Aorta (tissue), 5 donors: ENCODE results near the gene ANAPC5. TPM values are rescaled to one million over a fixed set of nuclear protein-coding genes. Genes with fewer than 3 reads are reported as not detected.

ENCODE experiments used
- ATAC-seq: fragments of 200-7000 bp; cut with Tn5 transposase; one replicate; pipeline ENCODE4 v1.9.1; 2022; ENCODE audit warnings: moderate library complexity; ENCODE audit not compliant: low FRiP score
- DNase-seq, 2 donors: peaks; one replicate each; pipeline ENCODE4 v3.0.0-alpha.2; 2020
- H3K27ac ChIP-seq, 2 donors: one replicate each; pipeline ENCODE4 v1.5.1; 2013; ENCODE audit warnings: low read length in 2 of 2, mild to moderate bottlenecking in 2 of 2, moderate library complexity in 2 of 2, control low read depth in 1 of 2, inconsistent platforms in 1 of 2, low read depth in 1 of 2
- H3K27me3 ChIP-seq, 2 donors: one replicate each; pipeline ENCODE4 v1.6.1; 2013; ENCODE audit warnings: control low read depth in 1 of 2, low read length in 1 of 2, mild to moderate bottlenecking in 1 of 2, moderate library complexity in 1 of 2; ENCODE audit not compliant: insufficient read depth in 2 of 2, control insufficient read depth in 1 of 2
- H3K36me3 ChIP-seq, 2 donors: one replicate each; pipeline ENCODE4 v1.6.1; 2013; ENCODE audit warnings: control low read depth in 1 of 2, low read length in 1 of 2, mild to moderate bottlenecking in 1 of 2; ENCODE audit not compliant: insufficient read depth in 2 of 2, control insufficient read depth in 1 of 2
- H3K4me1 ChIP-seq, 2 donors: one replicate each; pipeline ENCODE4 v1.6.1; 2013; ENCODE audit warnings: low read length in 2 of 2, control low read depth in 1 of 2, mild to moderate bottlenecking in 1 of 2, moderate library complexity in 1 of 2; ENCODE audit not compliant: insufficient read depth in 2 of 2, control insufficient read depth in 1 of 2
- H3K4me3 ChIP-seq, 2 donors: one replicate each; pipeline ENCODE4 v1.5.1; 2013; ENCODE audit warnings: low read length in 2 of 2, control low read depth in 1 of 2, mild to moderate bottlenecking in 1 of 2
- H3K9me3 ChIP-seq: one replicate; pipeline ENCODE4 v1.6.1; 2013; ENCODE audit warnings: mild to moderate bottlenecking, low read length; ENCODE audit not compliant: control insufficient read depth
- WGBS, 2 donors: extraction: QIAGEN DNeasy Blood & Tissue Kit; methylation state at CpG; one replicate each; pipeline ENCODE4 v1.1.7; 2013; 5-methylcytosine and 5-hydroxymethylcytosine counted together
- intact Hi-C, 2 donors: fragments of 100-400 bp; cut with DNase I; formaldehyde crosslinking; loops; one replicate each; pipeline versions ENCODE4 v1.14.2 to v1.15.0; 2022
- polyA plus RNA-seq, 2 donors: library from polyadenylated mRNA; stranded (reverse); fragments of 200-250 nt; gene quantifications; one replicate each; pipeline ENCODE4 v1.2.3, GENCODE V29; 2013
- total RNA-seq, 2 donors: library from RNA; stranded (reverse); fragmentation: NEBNext Ultra II Directional; extraction: Animal tissue kit (Norgen Biotek cat#: 25700); gene quantifications; one replicate each; pipeline ENCODE4 v1.2.1, GENCODE V29; 2021
- donor health status: healthy with polysubstance abuse.
- donor health status: Bipolar disorder and iron deficiency.
- donor health status: DM: no; HTN: no; CAD: no.
- donor health status: DM: no; HTN: no; CAD: no.
- donor health status: DM: yes; HTN: yes; CAD: no.

The ANAPC5 gene
- total and polyA plus RNA-seq, 4 donors = 46.5 to 255 (median 111) TPM

DNA sequence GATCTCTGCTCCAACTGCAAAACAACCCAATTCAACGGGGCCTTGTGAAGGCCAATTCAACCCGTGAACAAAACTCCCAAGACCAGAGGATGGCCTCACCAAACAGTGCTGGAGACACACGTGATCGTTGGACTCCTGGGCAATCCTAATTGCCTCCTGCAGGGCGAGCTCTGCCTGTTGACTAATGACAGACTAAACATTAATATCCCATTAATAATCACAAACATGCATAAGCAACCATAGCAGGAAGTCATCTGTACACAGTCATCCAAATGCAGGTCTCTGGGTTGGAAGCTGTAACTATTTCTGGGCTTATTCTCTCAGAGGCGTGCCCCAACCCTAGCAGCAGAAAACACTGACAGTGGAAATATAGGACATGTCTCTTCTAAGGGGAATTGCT is 21.0 kb downstream of the ANAPC5 start:
- intact Hi-C loops = loop anchor here in 1 of 2 donors (5.0 kb wide), 1 partner anchor 116 kb away; no protein-coding TSS in a partner anchor
- H3K4me3 ChIP-seq = no peak overlapping the region

DNA sequence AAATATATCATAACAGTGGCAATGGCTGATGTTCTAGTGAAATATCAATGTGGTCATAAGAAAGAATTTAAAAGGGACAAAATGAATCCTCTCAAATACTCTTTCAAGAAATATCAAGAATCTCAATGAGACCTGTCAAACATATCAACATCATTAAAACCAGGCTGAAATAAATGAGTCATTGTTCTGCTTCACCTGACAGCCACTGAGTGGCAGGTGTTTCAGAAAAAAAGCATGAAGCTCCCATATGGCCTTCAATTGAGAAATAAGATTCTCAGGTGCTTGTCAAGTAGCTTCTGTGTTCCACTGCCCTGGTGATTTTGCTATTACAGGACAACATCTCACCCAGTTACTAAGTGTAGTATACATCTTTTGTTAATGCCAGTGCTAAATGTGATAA is 21.5 kb downstream of the ANAPC5 start:
- H3K9me3 ChIP-seq = no peaks in the 10 kb centered on the region
- no peak overlapping the region for H3K27ac ChIP-seq
- no peak overlapping the region for H3K4me3 ChIP-seq
- H3K4me1 ChIP-seq = no peaks in the 10 kb centered on the region
- no peaks in the 10 kb centered on the region for H3K27me3 ChIP-seq
- peaks cover 9 to 18% of the 10 kb centered on the region in 2 donors for H3K36me3 ChIP-seq
- intact Hi-C loops = loop anchor here in 1 of 2 donors (5.0 kb wide), 1 partner anchor 117 kb away; no protein-coding TSS in a partner anchor
- ATAC-seq (no peak), DNase-seq (no peak)

More for the DNA sequence above, 21.0 kb downstream of the ANAPC5 start:
- Histone ChIP-seq H3K4me1 (no peaks in the 10 kb centered on the region), H3K36me3 (peaks cover 9 to 16% of the 10 kb centered on the region in 2 donors), H3K27ac (no peak overlapping the region), H3K9me3 (no peaks in the 10 kb centered on the region), H3K27me3 (no peaks in the 10 kb centered on the region)
- DNase-seq = no peak
- WGBS, 2 donors = 80 to 89% methylated on average over 6 of the region's 6 CpGs
- no peak for ATAC-seq

DNA sequence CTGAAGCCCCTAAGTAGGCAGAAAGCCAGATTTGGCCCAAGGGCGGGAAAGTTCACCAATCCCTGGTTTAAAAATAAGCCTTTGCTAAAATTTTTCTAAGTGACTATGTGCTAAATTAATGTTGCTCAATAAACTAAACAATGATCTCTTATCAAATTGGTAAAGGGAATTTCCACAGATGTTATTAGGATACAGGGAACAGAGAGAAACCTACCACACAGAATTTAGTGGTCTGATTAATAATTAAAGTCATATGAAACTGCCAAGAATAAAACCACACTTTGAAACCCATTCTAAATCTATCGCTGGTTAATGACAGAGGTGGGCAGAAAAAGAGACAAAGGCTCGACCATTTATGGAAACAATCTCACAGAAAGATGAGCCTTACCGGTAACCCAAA is 22.0 kb downstream of the ANAPC5 start:
- WGBS, 2 donors = 94 to 95% methylated on average over 4 of the region's 4 CpGs
- no peak for DNase-seq
- no peaks in the 10 kb centered on the region for H3K4me1 ChIP-seq
- no peak overlapping the region for H3K27ac ChIP-seq
- intact Hi-C loops = loop anchor here in 1 of 2 donors (5.0 kb wide), 1 partner anchor 117 kb away; no protein-coding TSS in a partner anchor
- no peak for ATAC-seq
- no peaks in the 10 kb centered on the region for H3K27me3 ChIP-seq
- no peaks in the 10 kb centered on the region for H3K9me3 ChIP-seq
- peaks cover 9 to 18% of the 10 kb centered on the region in 2 donors for H3K36me3 ChIP-seq
- no peak overlapping the region for H3K4me3 ChIP-seq

DNA sequence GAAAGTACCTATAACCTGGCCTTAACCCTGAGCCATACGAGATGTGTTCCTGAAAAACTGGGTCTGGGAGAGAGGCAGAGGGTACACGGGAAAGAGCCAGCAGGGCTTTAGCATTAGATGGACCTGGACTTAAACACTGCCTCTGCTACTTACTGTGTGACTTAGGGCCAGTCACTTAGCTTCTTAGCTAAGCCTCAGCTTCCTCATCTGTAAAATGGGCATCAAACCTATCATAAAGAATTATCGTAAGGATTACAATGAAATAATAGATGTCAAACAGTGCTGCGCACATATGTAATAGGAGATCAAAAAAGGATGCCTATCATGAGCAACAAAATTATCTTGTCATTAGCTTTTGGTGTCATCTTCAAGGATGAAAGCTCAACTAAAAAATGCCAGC is 23.6 kb downstream of the ANAPC5 start:
- peaks cover 9 to 15% of the 10 kb centered on the region in 2 donors for H3K36me3 ChIP-seq

DNA sequence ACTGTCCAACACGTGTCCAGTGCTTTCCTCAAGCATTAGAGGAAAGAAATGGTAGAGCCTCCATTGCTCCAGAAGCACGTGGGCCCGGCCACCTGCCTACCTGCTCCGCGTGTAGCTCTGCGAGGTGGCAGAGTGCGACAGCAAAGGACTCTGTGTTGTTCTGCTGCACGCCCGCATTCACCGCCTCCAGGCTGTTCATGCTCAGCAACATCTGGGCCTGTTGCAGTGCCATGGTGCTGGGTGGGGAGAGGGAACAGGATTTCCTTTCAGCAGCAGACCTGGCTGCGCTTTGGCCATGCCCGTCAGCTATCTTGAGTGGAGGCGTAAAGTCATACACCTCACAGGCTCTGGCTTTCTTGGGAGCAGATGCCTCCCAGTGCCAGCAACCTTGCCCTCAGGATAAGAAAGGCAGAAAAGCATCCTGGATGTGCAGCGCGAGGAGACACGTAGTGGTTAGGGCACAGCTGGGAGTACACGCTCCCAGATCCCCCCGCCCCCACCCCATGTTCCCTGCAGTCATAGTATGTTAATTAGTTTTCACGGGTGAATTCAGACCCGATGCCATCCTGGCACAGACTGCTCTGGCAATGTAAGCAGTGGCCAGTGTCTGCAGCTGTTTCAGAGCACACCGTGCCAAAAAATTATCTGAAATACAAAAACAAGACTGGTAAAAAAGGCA is 25.1 kb downstream of the ANAPC5 start:
- 73 to 78% methylated on average over 21 of the region's 21 CpGs for WGBS, 2 donors
- H3K9me3 ChIP-seq = no peaks in the 10 kb centered on the region
- H3K4me1 ChIP-seq = no peaks in the 10 kb centered on the region
- H3K27ac ChIP-seq = no peak overlapping the region
- intact Hi-C loops = no loop called here
- no peak for ATAC-seq
- no peak for DNase-seq
- H3K36me3 ChIP-seq = peaks cover 9 to 15% of the 10 kb centered on the region in 2 donors
- H3K27me3 ChIP-seq = no peaks in the 10 kb centered on the region
- H3K4me3 ChIP-seq = no peak overlapping the region

More for the DNA sequence above, 23.6 kb downstream of the ANAPC5 start:
- no peak overlapping the region for H3K4me3 ChIP-seq
- DNase-seq (no peak), ATAC-seq (no peak)
- H3K9me3 ChIP-seq = no peaks in the 10 kb centered on the region
- H3K4me1 ChIP-seq = no peaks in the 10 kb centered on the region
- no peaks in the 10 kb centered on the region for H3K27me3 ChIP-seq
- no peak overlapping the region for H3K27ac ChIP-seq
- intact Hi-C loops = no loop called here
- WGBS, 2 donors = 89 to 92% methylated on average over 4 of the region's 4 CpGs

DNA sequence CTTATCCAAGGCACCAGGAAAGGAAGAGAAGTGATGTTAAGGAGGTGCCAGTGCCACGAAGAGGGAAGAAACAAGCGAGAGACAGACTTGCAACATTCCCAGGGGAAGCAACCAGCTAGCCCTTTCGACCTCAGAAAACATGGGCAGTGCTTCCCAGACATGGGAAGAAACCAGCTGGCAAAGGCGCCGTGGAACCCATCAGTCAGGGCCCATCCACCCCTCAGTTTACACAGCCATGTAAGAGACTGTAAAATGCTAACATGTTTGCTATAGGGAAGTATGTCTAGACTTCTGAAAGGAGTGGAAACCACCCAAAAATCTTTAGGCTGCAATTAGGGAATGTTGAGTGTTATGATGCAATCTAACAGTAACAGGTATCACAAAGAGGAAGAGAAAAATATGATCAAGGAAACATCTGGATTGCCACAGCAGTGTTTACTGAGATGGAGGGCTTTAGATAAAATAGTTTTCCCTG is 26.3 kb downstream of the ANAPC5 start:
- no peak for DNase-seq
- no peak overlapping the region for H3K4me3 ChIP-seq
- intact Hi-C loops = no loop called here
- H3K4me1 ChIP-seq = no peaks in the 10 kb centered on the region
- no peaks in the 10 kb centered on the region for H3K9me3 ChIP-seq
- no peak overlapping the region for H3K27ac ChIP-seq
- peaks cover 9 to 12% of the 10 kb centered on the region in 2 donors for H3K36me3 ChIP-seq
- ATAC-seq = no peak
- H3K27me3 ChIP-seq = no peaks in the 10 kb centered on the region
- WGBS, 2 donors = 56 to 57% methylated on average over 5 of the region's 5 CpGs

DNA sequence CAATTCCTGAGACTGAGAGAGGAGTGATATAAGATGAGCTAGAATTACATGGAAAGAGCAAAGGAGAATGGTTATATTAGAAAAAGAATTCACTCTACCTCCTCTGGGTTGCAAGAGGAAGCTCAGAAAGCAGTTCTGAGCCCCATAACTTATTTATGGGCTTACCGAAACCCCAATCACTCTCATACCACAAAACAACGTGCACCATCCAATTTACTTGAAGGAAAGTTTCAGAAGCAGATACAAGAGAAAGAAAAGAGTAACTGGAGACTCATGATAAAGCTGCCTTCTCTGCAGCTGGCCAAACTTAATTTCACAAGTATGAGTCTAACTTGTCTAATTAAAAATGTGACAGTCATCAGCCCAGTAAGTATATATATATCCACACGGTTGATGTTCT is 28.3 kb downstream of the ANAPC5 start:
- DNase-seq (no peak), ATAC-seq (no peak)
- Histone ChIP-seq H3K4me1 (no peaks in the 10 kb centered on the region), H3K27ac (no peak overlapping the region), H3K36me3 (peaks cover 3 to 9% of the 10 kb centered on the region in 2 donors), H3K9me3 (no peaks in the 10 kb centered on the region), H3K27me3 (no peaks in the 10 kb centered on the region), H3K4me3 (no peak overlapping the region)
- 94% methylated on average over 3 of the region's 3 CpGs for WGBS, 2 donors
- intact Hi-C loops = no loop called here

DNA sequence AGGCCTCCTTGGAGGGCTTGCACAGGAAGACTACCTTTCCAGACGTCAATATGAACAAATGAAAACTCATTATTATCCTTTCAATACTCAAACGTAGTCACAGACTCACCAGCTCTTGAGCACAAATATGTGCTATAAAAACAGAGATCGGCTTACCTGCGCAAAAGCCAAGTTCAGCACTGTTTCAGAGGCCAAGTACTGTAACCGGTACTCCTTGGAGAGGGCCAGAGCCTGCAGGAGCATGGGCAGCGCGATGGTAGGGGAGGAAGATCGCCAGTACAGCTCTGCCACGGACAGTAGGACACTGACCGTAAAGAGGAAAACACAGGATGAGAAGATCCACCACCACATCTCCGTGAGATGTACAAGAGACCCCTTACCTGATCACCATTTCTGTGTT is 34.1 kb downstream of the ANAPC5 start:
- Histone ChIP-seq H3K27me3 (no peaks in the 10 kb centered on the region), H3K27ac (no peak overlapping the region), H3K4me3 (no peak overlapping the region), H3K9me3 (no peaks in the 10 kb centered on the region), H3K36me3 (peaks cover 3 to 4% of the 10 kb centered on the region in 2 donors), H3K4me1 (no peaks in the 10 kb centered on the region)
- intact Hi-C loops = no loop called here
- DNase-seq = no peak
- no peak for ATAC-seq
- whole genome bisulfite sequencing, 2 donors = 77 to 82% methylated on average over 11 of the region's 11 CpGs

DNA sequence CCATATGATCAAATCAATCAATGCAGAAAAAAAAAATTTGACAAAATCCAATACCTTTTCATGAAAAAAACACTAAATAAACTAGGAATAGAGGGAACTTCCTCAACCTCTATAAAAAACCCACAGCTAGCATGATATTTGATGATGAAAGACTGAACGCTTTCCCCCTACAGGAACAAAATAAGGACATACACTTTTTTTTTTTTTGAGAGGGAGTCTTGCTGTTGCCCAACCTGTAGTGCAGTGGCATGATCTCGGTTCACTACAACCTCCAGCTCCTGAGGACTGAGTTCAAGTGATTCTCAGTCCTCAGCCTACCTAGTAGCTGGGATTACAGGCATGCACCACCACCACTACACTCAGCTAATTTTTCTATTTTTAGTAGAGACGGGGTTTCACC is 37.8 kb downstream of the ANAPC5 start:
- intact Hi-C loops = no loop called here
- H3K27me3 ChIP-seq = no peaks in the 10 kb centered on the region
- peaks cover 3 to 8% of the 10 kb centered on the region in 2 donors for H3K36me3 ChIP-seq
- H3K4me3 ChIP-seq = no peak overlapping the region
- H3K4me1 ChIP-seq = no peaks in the 10 kb centered on the region
- H3K9me3 ChIP-seq = no peaks in the 10 kb centered on the region
- WGBS, 2 donors = 93 to 98% methylated on average over 3 of the region's 3 CpGs
- DNase-seq = no peak
- ATAC-seq = no peak
- H3K27ac ChIP-seq = no peak overlapping the region
